LNCAP (cell line): ENCODE results near the gene ST8SIA5.

Experiments
- CTCF ChIP-seq: fragments of 450-650 bp; IDR thresholded peaks from 2 replicates; pipeline ENCODE4 v1.5.1; 2017; ENCODE audit warnings: mild to moderate bottlenecking

The ST8SIA5 gene

GRCh38 chr18:46678785-46679399, 78.0 kb downstream of the ST8SIA5 start:
- no peak for TF ChIP-seq CTCF

GRCh38 chr18:46678041-46678440, 78.8 kb downstream of the ST8SIA5 start:
- no peak for TF ChIP-seq CTCF

- TF ChIP-seq CTCF: no peak
These were observed 79.2 kb downstream of the ST8SIA5 start for GRCh38 chr18:46677611-46678010.

GRCh38 chr18:46676182-46676835, 80.5 kb downstream of the ST8SIA5 start:
- no peak for TF ChIP-seq CTCF

GRCh38 chr18:46675112-46675511, 81.7 kb downstream of the ST8SIA5 start:
- TF ChIP-seq CTCF: no peak

- TF ChIP-seq CTCF: no peak
These were observed 84.5 kb downstream of the ST8SIA5 start for GRCh38 chr18:46672062-46672970.

- no peak for TF ChIP-seq CTCF
These were observed 88.2 kb downstream of the ST8SIA5 start for GRCh38 chr18:46668694-46669093.
